BLaER1 treated with 17β-estradiol and CSF1 and Interleukin-3, amounts not matched to agents 10 nM and 100 nM (cell line): ENCODE measurements around the gene CLEC2B.
"Not testable (repeated sequence)": the region's sequence is repeated elsewhere in the genome, so short reads cannot be mapped to it uniquely, and the experiment has no call there.

Source experiments
- H3K27ac ChIP-seq, 11 experiments: shearing (Covaris generic); formaldehyde crosslinking; 2 replicates each; pipeline ENCODE4 v1.8.1; 2022
- H3K27me3 ChIP-seq, 11 experiments: shearing (Covaris generic); formaldehyde crosslinking; 2 replicates each; pipeline ENCODE4 v1.8.1; 2022
- H3K36me3 ChIP-seq, 11 experiments: shearing (Covaris generic); formaldehyde crosslinking; 2 replicates each; pipeline ENCODE4 v1.8.1; 2022
- H3K4me1 ChIP-seq, 10 experiments: shearing (Covaris generic); formaldehyde crosslinking; 2 replicates each; pipeline ENCODE4 v1.8.1; 2022
- H3K4me2 ChIP-seq, 11 experiments: shearing (Covaris generic); formaldehyde crosslinking; 2 replicates each; pipeline ENCODE4 v1.8.1; 2022
- H3K4me3 ChIP-seq, 10 experiments: shearing (Covaris generic); formaldehyde crosslinking; 2 replicates each; pipeline ENCODE4 v1.8.1; 2022
- H3K9ac ChIP-seq, 11 experiments: shearing (Covaris generic); formaldehyde crosslinking; 2 replicates each; pipeline ENCODE4 v1.8.1; 2022
- H3K9me3 ChIP-seq, 11 experiments: shearing (Covaris generic); formaldehyde crosslinking; replicated peaks in 1 of 11; 2 replicates each; pipeline ENCODE4 v1.8.1; 2022
- H4K20me1 ChIP-seq, 11 experiments: shearing (Covaris generic); formaldehyde crosslinking; 2 replicates each; pipeline ENCODE4 v1.8.1; 2022
- Cebpa-rat ChIP-seq, 11 experiments: shearing (Covaris generic); IDR thresholded peaks; 2 replicates each; pipeline ENCODE4 v1.8.1; 2022

Gene CLEC2B

DNA sequence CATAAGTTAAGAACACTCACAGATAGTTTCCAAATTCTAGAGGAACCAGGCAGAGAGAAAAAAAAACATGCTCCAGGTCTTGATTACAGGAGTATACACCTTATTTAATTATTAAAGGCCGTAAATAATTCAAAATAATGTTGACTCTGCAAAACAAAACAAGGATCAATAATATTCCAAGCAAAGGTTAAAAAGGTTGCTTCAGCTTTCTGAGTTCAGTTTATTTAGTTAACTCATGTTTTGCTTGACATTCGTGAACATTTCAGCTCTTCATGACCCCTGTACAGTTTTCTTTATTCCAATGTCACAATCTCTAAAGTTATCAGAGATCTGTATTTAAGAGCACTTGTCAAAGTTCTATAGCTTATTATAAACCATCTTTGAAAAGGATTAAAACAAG is 31.8 kb upstream of the CLEC2B start:
- H3K27me3 ChIP-seq = no peaks in the 10 kb centered on the region
- peaks cover 0 to 9% (median 0%) of the 10 kb centered on the region in 11 experiments; a peak in 1 of 22 replicates for H3K36me3 ChIP-seq
- H4K20me1 ChIP-seq = no peaks in the 10 kb centered on the region
- no peak overlapping the region for H3K9ac ChIP-seq
- no peak overlapping the region for H3K4me2 ChIP-seq
- no peak overlapping the region for H3K27ac ChIP-seq
- no peak for TF ChIP-seq Cebpa-rat (IDR thresholded peaks at IDR 0.05)
- peaks cover 0 to 8% (median 0%) of the 10 kb centered on the region in 10 experiments; a peak in 3 of 20 replicates for H3K4me1 ChIP-seq
- H3K9me3 ChIP-seq = peaks cover 25 to 45% (median 33%) of the 10 kb centered on the region in 11 experiments
- H3K4me3 ChIP-seq = no peak overlapping the region

- H3K27me3 ChIP-seq = no peaks in the 10 kb centered on the region
- no peaks in the 10 kb centered on the region for H4K20me1 ChIP-seq
- H3K4me2 ChIP-seq = no peak overlapping the region
- TF ChIP-seq Cebpa-rat (IDR thresholded peaks at IDR 0.05) = no peak
- H3K36me3 ChIP-seq = peaks cover 0 to 9% (median 0%) of the 10 kb centered on the region in 11 experiments; a peak in 1 of 22 replicates
- peaks cover 0 to 8% (median 0%) of the 10 kb centered on the region in 10 experiments; a peak in 3 of 20 replicates for H3K4me1 ChIP-seq
- H3K9me3 ChIP-seq = peaks cover 23 to 32% (median 26%) of the 10 kb centered on the region in 11 experiments
- no peak overlapping the region for H3K9ac ChIP-seq
- no peak overlapping the region for H3K4me3 ChIP-seq
- no peak overlapping the region for H3K27ac ChIP-seq
Observed at GRCh38 chr12:9899209-9899608, 30.1 kb upstream of the CLEC2B start.

DNA sequence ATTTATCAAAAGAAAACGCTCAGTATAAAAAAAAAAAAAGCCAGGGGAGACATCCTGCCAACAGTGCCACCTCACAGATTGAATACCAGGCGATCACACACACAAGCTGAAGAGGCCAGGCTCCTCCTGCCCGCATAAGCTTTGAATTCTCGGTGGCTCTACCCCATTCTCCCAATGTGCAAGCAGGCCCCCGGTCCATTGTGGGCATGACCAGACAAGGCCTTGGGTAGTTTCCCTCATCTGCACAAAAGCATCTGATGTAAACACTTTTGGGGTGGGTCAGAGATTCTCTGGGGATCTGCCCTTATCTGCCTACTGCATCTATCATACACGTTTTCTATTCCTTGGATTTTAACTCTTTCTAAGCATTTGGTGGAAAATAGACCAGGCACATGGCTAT is 28.4 kb upstream of the CLEC2B start:
- Histone ChIP-seq H3K27ac (no peak overlapping the region), H3K4me1 (peaks cover 0 to 8% (median 0%) of the 10 kb centered on the region in 10 experiments; a peak in 3 of 20 replicates), H4K20me1 (no peaks in the 10 kb centered on the region), H3K4me2 (no peak overlapping the region), H3K27me3 (no peaks in the 10 kb centered on the region), H3K4me3 (no peak overlapping the region), H3K36me3 (peaks cover 0 to 5% (median 0%) of the 10 kb centered on the region in 11 experiments; a peak in 1 of 22 replicates), H3K9me3 (peaks cover 7 to 15% (median 10%) of the 10 kb centered on the region in 11 experiments), H3K9ac (no peak overlapping the region)
- no peak for TF ChIP-seq Cebpa-rat (IDR thresholded peaks at IDR 0.05)

- TF ChIP-seq Cebpa-rat (IDR thresholded peaks at IDR 0.05) = no peak
- Histone ChIP-seq H3K9ac (no peak overlapping the region), H3K4me2 (no peak overlapping the region), H3K9me3 (no peaks in the 10 kb centered on the region), H3K27ac (no peak overlapping the region), H3K27me3 (no peaks in the 10 kb centered on the region), H3K36me3 (no peaks in the 10 kb centered on the region), H3K4me1 (peaks cover 0 to 8% (median 0%) of the 10 kb centered on the region in 10 experiments; a peak in 3 of 20 replicates), H3K4me3 (no peak overlapping the region), H4K20me1 (no peaks in the 10 kb centered on the region)
Observed at GRCh38 chr12:9895215-9895971, 26.2 kb upstream of the CLEC2B start.

DNA sequence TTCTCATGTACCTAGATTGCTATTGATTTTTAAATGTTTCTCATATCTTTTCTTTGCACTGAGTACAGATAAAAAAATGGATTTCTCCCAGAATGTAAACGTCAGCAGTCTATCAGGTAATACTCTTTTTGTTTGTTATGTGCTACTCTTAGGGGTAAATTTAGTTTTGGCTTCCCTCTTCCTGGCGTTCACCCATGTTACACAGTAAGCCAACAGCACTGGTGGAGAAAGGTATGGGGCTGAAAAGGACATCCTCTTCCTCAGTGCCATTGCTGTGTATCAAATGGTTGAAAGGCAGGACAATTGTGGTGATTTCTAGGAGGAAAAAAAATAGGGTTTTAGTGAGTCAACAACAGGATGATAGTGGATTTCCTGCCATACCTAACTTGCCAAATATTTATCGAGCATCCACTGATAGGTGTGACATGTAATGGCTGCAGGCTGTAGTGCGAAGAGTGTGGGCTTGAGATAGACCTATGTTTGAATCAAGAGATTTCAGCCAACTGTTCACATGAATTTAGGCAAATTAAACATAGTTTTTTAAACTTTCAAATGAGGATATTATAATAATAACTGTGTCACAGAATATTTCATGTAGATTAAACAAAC is 19.6 kb upstream of the CLEC2B start:
- Histone ChIP-seq H3K4me3 (no peak overlapping the region), H3K9ac (no peak overlapping the region), H3K27ac (no peak overlapping the region), H4K20me1 (no peaks in the 10 kb centered on the region), H3K36me3 (no peaks in the 10 kb centered on the region), H3K4me2 (no peak overlapping the region), H3K4me1 (no peaks in the 10 kb centered on the region), H3K9me3 (no peaks in the 10 kb centered on the region), H3K27me3 (no peaks in the 10 kb centered on the region)
- no peak for TF ChIP-seq Cebpa-rat (IDR thresholded peaks at IDR 0.05)

GRCh38 chr12:9883175-9883574 is 14.0 kb upstream of the CLEC2B start:
- Histone ChIP-seq H3K4me1 (peaks cover 0 to 14% (median 9%) of the 10 kb centered on the region in 10 experiments; a peak in 14 of 20 replicates), H3K27ac (no peak overlapping the region), H4K20me1 (no peaks in the 10 kb centered on the region), H3K36me3 (no peaks in the 10 kb centered on the region), H3K9ac (no peak overlapping the region), H3K9me3 (no peaks in the 10 kb centered on the region), H3K4me2 (no peak overlapping the region), H3K27me3 (no peaks in the 10 kb centered on the region), H3K4me3 (no peak overlapping the region)
- TF ChIP-seq Cebpa-rat (IDR thresholded peaks at IDR 0.05) = no peak

GRCh38 chr12:9881988-9882387 is 12.8 kb upstream of the CLEC2B start:
- Histone ChIP-seq H3K4me3 (no peak overlapping the region), H3K36me3 (no peaks in the 10 kb centered on the region), H3K4me2 (no peak overlapping the region), H3K4me1 (peaks cover 0 to 14% (median 9%) of the 10 kb centered on the region in 10 experiments; a peak in 14 of 20 replicates), H4K20me1 (no peaks in the 10 kb centered on the region), H3K27ac (no peak overlapping the region), H3K27me3 (no peaks in the 10 kb centered on the region), H3K9me3 (no peaks in the 10 kb centered on the region), H3K9ac (no peak overlapping the region)
- TF ChIP-seq Cebpa-rat (IDR thresholded peaks at IDR 0.05) = no peak

- peak within 1 kb of the TSS in 8 of 11 experiments; percentile 20 to 63 (median 46); a peak in 14 of 22 replicates for H3K4me2 ChIP-seq
Observed at GRCh38 chr12:9881246-9881645, 12.1 kb upstream of the CLEC2B start, which contains the start of gene KLRF2. Gene KLRF2 (plus strand): TSS chr12:9881489. CDS start chr12:9881596, 107 bp downstream.

DNA sequence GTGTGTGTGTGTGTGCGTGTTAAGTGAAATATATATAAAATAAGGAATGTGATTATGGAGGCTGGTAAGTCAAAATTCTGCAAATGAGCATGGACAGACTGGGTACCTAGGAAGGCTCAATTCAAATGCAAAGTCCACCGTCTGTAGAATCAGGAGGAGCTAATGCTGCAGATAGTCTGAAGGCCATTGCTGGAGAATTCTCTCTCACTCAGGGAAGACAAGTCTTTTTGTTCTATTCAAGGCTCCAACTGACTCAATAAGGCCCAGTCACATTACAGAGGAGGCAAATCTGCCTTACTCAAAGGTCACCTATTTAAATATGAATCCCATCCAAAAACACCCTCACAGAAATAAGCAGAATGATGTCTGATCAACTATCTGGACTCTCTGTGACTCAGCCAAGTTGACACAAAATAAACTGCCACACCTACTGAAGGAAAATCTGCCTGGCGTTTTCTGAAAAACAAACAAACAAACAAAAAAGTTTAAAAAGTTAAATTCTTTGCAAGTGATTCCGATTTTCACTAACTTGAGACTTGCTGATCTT is 11.5 kb upstream of the CLEC2B start:
- Histone ChIP-seq H3K4me1 (peaks cover 0 to 14% (median 9%) of the 10 kb centered on the region in 10 experiments; a peak in 14 of 20 replicates), H3K27ac (no peak overlapping the region), H3K9me3 (peaks cover 0 to 8% (median 0%) of the 10 kb centered on the region in 11 experiments; a peak in 3 of 22 replicates), H3K36me3 (no peaks in the 10 kb centered on the region), H3K4me2 (peak overlapping the region in 7 of 11 experiments; percentile 4 to 63 (median 47); a peak in 8 of 22 replicates), H3K4me3 (no peak overlapping the region), H3K27me3 (no peaks in the 10 kb centered on the region), H4K20me1 (no peaks in the 10 kb centered on the region), H3K9ac (no peak overlapping the region)
- TF ChIP-seq Cebpa-rat (IDR thresholded peaks at IDR 0.05) = no peak

More at GRCh38 chr12:9881246-9881645, 12.1 kb upstream of the CLEC2B start, which contains the start of gene KLRF2:
- TF ChIP-seq Cebpa-rat (IDR thresholded peaks at IDR 0.05) = no peak
- Histone ChIP-seq H3K9me3 (peaks cover 0 to 4% (median 0%) of the 10 kb centered on the region in 11 experiments; a peak in 3 of 22 replicates), H3K4me1 (peaks cover 0 to 14% (median 9%) of the 10 kb centered on the region in 10 experiments; a peak in 14 of 20 replicates), H3K4me3 (no peak within 1 kb of the TSS), H3K27me3 (no peaks in the 10 kb centered on the region), H3K27ac (no peak within 1 kb of the TSS), H3K36me3 (no peaks in the 10 kb centered on the region), H4K20me1 (no peaks in the 10 kb centered on the region), H3K9ac (no peak within 1 kb of the TSS)

DNA sequence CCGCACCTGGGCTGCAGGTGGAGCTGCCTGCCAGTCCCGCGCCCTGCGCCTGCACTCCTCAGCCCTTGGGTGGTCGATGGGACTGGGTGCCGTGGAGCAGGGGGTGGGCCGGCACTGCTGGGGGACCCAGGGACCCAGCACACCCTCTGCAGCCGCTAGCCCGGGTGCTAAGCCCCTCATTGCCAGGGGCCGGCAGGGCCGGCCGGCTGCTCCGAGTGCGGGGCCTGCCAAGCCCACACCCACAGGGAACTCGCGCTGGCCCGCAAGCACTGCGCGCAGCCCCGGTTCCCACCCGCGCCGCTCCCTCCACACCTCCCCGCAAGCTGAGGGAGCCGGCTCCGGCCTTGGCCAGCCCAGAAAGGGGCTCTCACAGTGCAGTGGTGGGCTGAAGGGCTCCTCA is 7.0 kb upstream of the CLEC2B start:
- not testable (repeated sequence) for H3K4me3 ChIP-seq, H3K36me3 ChIP-seq, H3K27me3 ChIP-seq, H3K4me1 ChIP-seq, H3K4me2 ChIP-seq, H3K27ac ChIP-seq, H4K20me1 ChIP-seq, H3K9me3 ChIP-seq, H3K9ac ChIP-seq
